Type B pancreatic cell (in vitro differentiated cells): ENCODE results near the gene BNIP3. TPM values are rescaled to one million over a fixed set of nuclear protein-coding genes. Genes with fewer than 3 reads are reported as not detected.

Experiments
- DNase-seq: peaks from one replicate; pipeline ENCODE4 v3.0.0; 2021; ENCODE audit warnings: mixed read lengths; ENCODE audit not compliant: unreplicated experiment; ENCODE audit errors: extremely low spot score
- H3K27ac Mint-ChIP-seq: 2 replicates; pipeline ENCODE4 v1.8.0; 2021; ENCODE audit warnings: mild to moderate bottlenecking, mixed read lengths
- H3K27me3 Mint-ChIP-seq: 2 replicates; pipeline ENCODE4 v1.8.0; 2021; ENCODE audit warnings: mixed read lengths
- H3K36me3 Mint-ChIP-seq: 2 replicates; pipeline ENCODE4 v1.8.0; 2021; ENCODE audit warnings: mixed read lengths
- H3K4me1 Mint-ChIP-seq: one replicate; pipeline ENCODE4 v1.8.0; 2021; ENCODE audit warnings: mixed read lengths; ENCODE audit not compliant: unreplicated experiment
- H3K4me3 Mint-ChIP-seq: 2 replicates; pipeline ENCODE4 v1.8.0; 2021; ENCODE audit warnings: mild to moderate bottlenecking, mixed read lengths
- H3K9me3 Mint-ChIP-seq: 2 replicates; pipeline ENCODE4 v1.8.0; 2021; ENCODE audit warnings: mixed read lengths
- CTCF ChIP-seq: fragments of 200-600 bp; sonication (generic); conservative IDR thresholded peaks from 2 replicates; pipeline ENCODE4 v1.5.0; 2021; ENCODE audit warnings: antibody characterized with exemption, mild to moderate bottlenecking
- total RNA-seq: library from RNA; stranded (reverse); gene quantifications from 2 replicates; pipeline ENCODE4 v1.2.1, GENCODE V29; 2021; ENCODE audit warnings: low replicate concordance

BNIP3 gene
- total RNA-seq, 1 donor from 2014 or later = 30.2 TPM

GRCh38 chr10:131961777-131962662, 19.7 kb downstream of the BNIP3 start:
- no peak overlapping the region for H3K27ac Mint-ChIP-seq
- H3K36me3 Mint-ChIP-seq = peaks cover 16% of the 10 kb centered on the region
- H3K27me3 Mint-ChIP-seq = no peaks in the 10 kb centered on the region
- H3K9me3 Mint-ChIP-seq = no peaks in the 10 kb centered on the region
- H3K4me3 Mint-ChIP-seq = no peak overlapping the region
- DNase-seq = no peak
- H3K4me1 Mint-ChIP-seq = no peaks in the 10 kb centered on the region
- TF ChIP-seq CTCF = no peak

- Mint-ChIP-seq H3K27ac (no peak overlapping the region), H3K9me3 (no peaks in the 10 kb centered on the region), H3K27me3 (no peaks in the 10 kb centered on the region), H3K4me1 (no peaks in the 10 kb centered on the region), H3K36me3 (peaks cover 23% of the 10 kb centered on the region), H3K4me3 (no peak overlapping the region)
- DNase-seq = no peak
- no peak for TF ChIP-seq CTCF
Measured at GRCh38 chr10:131961047-131961776, 20.5 kb downstream of the BNIP3 start.

GRCh38 chr10:131960631-131961046, 21.1 kb downstream of the BNIP3 start:
- TF ChIP-seq CTCF = no peak
- H3K36me3 Mint-ChIP-seq = peaks cover 26% of the 10 kb centered on the region
- H3K4me1 Mint-ChIP-seq = no peaks in the 10 kb centered on the region
- DNase-seq = no peak
- H3K27me3 Mint-ChIP-seq = no peaks in the 10 kb centered on the region
- no peak overlapping the region for H3K4me3 Mint-ChIP-seq
- no peak overlapping the region for H3K27ac Mint-ChIP-seq
- H3K9me3 Mint-ChIP-seq = no peaks in the 10 kb centered on the region

GRCh38 chr10:131959841-131960240, 21.9 kb downstream of the BNIP3 start:
- no peaks in the 10 kb centered on the region for H3K27me3 Mint-ChIP-seq
- H3K9me3 Mint-ChIP-seq = no peaks in the 10 kb centered on the region
- H3K36me3 Mint-ChIP-seq = peaks cover 32% of the 10 kb centered on the region
- H3K27ac Mint-ChIP-seq = no peak overlapping the region
- no peak for TF ChIP-seq CTCF
- DNase-seq = no peak
- no peaks in the 10 kb centered on the region for H3K4me1 Mint-ChIP-seq
- H3K4me3 Mint-ChIP-seq = no peak overlapping the region

DNA sequence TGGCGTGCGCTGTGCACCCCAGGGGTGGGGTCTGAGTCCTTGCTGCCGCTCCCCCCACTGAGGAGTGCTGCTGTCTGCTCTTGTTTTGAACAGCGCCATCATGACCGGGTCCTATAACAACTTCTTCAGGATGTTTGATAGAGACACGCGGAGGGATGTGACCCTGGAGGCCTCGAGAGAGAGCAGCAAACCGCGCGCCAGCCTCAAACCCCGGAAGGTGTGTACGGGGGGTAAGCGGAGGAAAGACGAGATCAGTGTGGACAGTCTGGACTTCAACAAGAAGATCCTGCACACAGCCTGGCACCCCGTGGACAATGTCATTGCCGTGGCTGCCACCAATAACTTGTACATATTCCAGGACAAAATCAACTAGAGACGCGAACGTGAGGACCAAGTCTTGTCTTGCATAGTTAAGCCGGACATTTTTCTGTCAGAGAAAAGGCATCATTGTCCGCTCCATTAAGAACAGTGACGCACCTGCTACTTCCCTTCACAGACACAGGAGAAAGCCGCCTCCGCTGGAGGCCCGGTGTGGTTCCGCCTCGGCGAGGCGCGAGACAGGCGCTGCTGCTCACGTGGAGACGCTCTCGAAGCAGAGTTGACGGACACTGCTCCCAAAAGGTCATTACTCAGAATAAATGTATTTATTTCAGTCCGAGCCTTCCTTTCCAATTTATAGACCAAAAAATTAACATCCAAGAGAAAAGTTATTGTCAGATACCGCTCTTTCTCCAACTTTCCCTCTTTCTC, 26.0 kb downstream of the BNIP3 start:
- H3K36me3 Mint-ChIP-seq = peaks cover 38% of the 10 kb centered on the region

More for the DNA sequence above, 26.0 kb downstream of the BNIP3 start:
- no peak for DNase-seq
- no peak for TF ChIP-seq CTCF
- no peak overlapping the region for H3K4me3 Mint-ChIP-seq
- no peaks in the 10 kb centered on the region for H3K4me1 Mint-ChIP-seq
- no peaks in the 10 kb centered on the region for H3K9me3 Mint-ChIP-seq
- no peak overlapping the region for H3K27ac Mint-ChIP-seq
- no peaks in the 10 kb centered on the region for H3K27me3 Mint-ChIP-seq
